HG03066 (cell line): Measurements from ENCODE around the gene DHX38.
"Not testable (repeated sequence)": the region's sequence is repeated elsewhere in the genome, so short reads cannot be mapped to it uniquely, and the experiment has no call there.

Source experiments
- ATAC-seq: cut with Tn5 transposase; IDR thresholded peaks from one replicate; pipeline ENCODE4 v1.9.1; 2021; ENCODE audit warnings: low read depth; ENCODE audit not compliant: unreplicated experiment

The DHX38 gene

GRCh38 chr16:72093448-72094265 is at the start of gene DHX38, which contains the start of gene TXNL4B:
Gene DHX38 (plus strand): TSS chr16:72093847. CDS start chr16:72096158, 2,311 bp downstream.
Gene TXNL4B (minus strand): TSS chr16:72093620. CDS start chr16:72090749, 2,871 bp downstream.
- peak; percentile 98 for ATAC-seq

- ATAC-seq, result no peak
Observed at GRCh38 chr16:72044296-72044695, 49.4 kb upstream of the DHX38 start.

GRCh38 chr16:72044825-72045359 is 48.8 kb upstream of the DHX38 start:
- ATAC-seq, result no peak

GRCh38 chr16:72049110-72049509 is 44.5 kb upstream of the DHX38 start:
- ATAC-seq, result no peak

GRCh38 chr16:72050769-72051464 is 42.7 kb upstream of the DHX38 start:
- no peak for ATAC-seq

GRCh38 chr16:72051818-72052217 is 41.8 kb upstream of the DHX38 start:
- ATAC-seq, result no peak

- ATAC-seq, result not testable (repeated sequence)
Observed at GRCh38 chr16:72054254-72054847, 39.3 kb upstream of the DHX38 start, which contains the start of gene HP. Gene HP (plus strand): TSS chr16:72054505. CDS start chr16:72054653, 148 bp downstream.

GRCh38 chr16:72055911-72056310 is 37.7 kb upstream of the DHX38 start:
- no peak for ATAC-seq

- not testable (repeated sequence) for ATAC-seq
Observed at GRCh38 chr16:72057313-72057712, 36.3 kb upstream of the DHX38 start.

- ATAC-seq, result not testable (repeated sequence)
Observed at GRCh38 chr16:72059060-72059459, 34.6 kb upstream of the DHX38 start.

- ATAC-seq, result no peak
Observed at GRCh38 chr16:72060405-72060804, 33.2 kb upstream of the DHX38 start.

- no peak for ATAC-seq
Observed at GRCh38 chr16:72061564-72061963, 32.1 kb upstream of the DHX38 start.

GRCh38 chr16:72064361-72064894 is 29.2 kb upstream of the DHX38 start:
- no peak for ATAC-seq

GRCh38 chr16:72066747-72067146 is 26.9 kb upstream of the DHX38 start:
- ATAC-seq, result no peak

GRCh38 chr16:72068930-72069329 is 24.7 kb upstream of the DHX38 start:
- ATAC-seq, result no peak

- no peak for ATAC-seq
Observed at GRCh38 chr16:72072514-72073342, 20.9 kb upstream of the DHX38 start.

GRCh38 chr16:72073560-72074230 is 20.0 kb upstream of the DHX38 start:
- ATAC-seq, result no peak

GRCh38 chr16:72075067-72075466 is 18.6 kb upstream of the DHX38 start:
- ATAC-seq, result not testable (repeated sequence)

GRCh38 chr16:72076991-72077706 is 16.5 kb upstream of the DHX38 start:
- ATAC-seq, result not testable (repeated sequence)
